ENCODE results near the gene JUN.
"Not testable (repeated sequence)": the region's sequence is repeated elsewhere in the genome, so short reads cannot be mapped to it uniquely, and the experiment has no call there.

JUN gene

DNA sequence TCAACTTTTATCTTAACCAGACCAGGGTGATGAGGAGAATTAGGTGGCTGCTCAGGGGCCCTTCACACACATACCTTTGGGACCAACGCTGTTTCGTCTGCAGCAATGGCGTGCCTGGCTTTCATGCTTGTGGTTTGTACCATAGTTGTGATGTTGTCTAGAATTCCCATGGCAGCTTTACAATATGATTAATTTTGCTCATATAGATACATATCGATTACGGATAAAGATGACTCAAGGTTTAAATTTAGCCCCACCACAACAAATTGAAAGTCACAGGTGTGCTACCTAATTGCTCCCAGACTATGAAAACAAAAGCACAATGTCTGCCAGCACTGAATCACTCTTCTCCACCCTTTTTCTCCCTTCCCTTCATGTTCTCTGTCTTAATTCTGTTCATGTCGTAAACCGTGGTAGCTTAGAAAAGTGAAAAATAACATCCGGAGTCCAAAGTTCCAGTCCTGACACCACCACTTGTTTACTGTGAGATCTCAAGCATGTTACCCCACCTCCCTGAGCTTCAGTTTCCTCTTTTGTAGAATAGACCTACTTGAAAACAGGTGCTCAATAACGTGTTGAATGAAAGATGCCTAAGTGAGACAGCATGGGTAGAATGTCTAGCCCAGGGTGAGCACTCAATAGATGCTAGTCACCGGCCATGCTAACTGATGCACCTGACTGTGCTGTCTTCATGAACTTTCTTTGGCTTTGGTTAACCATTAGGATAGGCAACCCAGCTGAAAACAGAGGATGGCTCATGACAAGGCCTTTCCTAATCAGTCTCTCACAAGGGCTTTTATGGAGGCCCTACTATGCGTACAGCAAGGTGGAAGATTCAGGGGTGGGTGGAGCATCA, 22.1 kb upstream of the JUN start:
- Histone ChIP-seq H3K36me3 (ENCODE audit: insufficient read depth, low read depth, low read length) (no peaks in the 10 kb centered on the region), H3K4me3 (ENCODE audit: low read length) (no peak overlapping the region), H3K27ac (ENCODE audit: low read length) (no peak overlapping the region), H3K9me3 (ENCODE audit: insufficient read depth, low read depth, low read length) (no peaks in the 10 kb centered on the region), H3K9ac (ENCODE audit: low read depth, low read length) (no peak overlapping the region), H3K4me1 (ENCODE audit: insufficient read depth, low read length) (no peaks in the 10 kb centered on the region), H3K27me3 (ENCODE audit: insufficient read depth, low read length) (no peaks in the 10 kb centered on the region)

DNA sequence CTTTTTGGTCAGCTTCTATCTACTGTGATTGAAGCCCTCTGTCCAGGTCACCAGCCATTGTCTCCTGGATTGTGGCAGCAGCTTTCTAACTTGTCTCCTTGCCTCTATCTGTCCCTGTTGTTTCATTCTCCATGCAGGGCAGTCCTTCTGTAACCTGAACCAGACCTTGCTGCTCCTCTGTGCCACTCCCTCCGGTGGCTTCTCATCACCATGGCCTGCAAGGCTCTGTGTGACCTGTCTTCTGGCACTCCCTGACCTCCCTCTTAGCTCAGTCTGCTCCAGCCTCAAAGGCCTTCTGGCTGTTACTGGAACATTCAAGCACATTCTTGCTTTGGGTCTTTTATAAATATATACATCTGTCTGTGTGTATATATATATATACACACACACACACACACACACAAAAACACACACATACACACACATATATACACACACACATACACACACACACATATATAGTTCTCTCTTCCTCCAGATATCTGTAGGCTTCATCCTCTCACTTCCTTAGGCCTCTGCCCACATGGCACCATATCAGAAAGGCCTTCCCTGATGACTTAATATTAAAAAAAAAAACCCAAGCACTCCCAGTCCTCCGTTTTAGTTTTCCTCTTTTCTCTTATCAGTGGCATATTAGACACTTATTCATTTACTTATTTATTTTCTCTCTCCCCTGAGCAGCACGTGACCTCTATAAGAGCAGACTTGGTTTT, 21.2 kb upstream of the JUN start:
- no peaks in the 10 kb centered on the region for H3K36me3 ChIP-seq (ENCODE audit: insufficient read depth, low read depth, low read length)
- H3K4me3 ChIP-seq (ENCODE audit: low read length) = no peak overlapping the region
- no peaks in the 10 kb centered on the region for H3K9me3 ChIP-seq (ENCODE audit: insufficient read depth, low read depth, low read length)
- H3K4me1 ChIP-seq (ENCODE audit: insufficient read depth, low read length) = no peaks in the 10 kb centered on the region
- H3K27me3 ChIP-seq (ENCODE audit: insufficient read depth, low read length) = no peaks in the 10 kb centered on the region
- H3K9ac ChIP-seq (ENCODE audit: low read depth, low read length) = no peak overlapping the region
- H3K27ac ChIP-seq (ENCODE audit: low read length) = no peak overlapping the region

DNA sequence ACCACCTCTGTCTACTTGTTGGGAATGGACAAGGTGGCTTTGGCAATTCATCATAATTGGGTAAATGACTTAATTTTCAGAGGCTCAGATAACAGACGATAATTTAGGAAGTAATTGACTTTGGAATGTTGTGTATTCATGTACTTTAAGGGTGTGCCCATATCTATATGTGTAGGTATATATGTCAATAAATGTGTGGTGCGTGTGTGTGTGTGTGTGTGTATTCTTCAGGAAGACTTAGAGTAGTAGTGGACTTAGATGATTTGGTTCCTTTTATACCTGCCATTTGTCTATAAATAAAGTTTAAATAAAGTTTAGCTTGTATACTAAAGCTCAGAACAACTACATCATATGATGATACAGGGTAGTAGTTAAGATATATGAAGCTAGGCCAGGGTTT, 20.0 kb upstream of the JUN start:
- Histone ChIP-seq H3K4me1 (ENCODE audit: insufficient read depth, low read length) (no peaks in the 10 kb centered on the region), H3K27ac (ENCODE audit: low read length) (no peak overlapping the region), H3K36me3 (ENCODE audit: insufficient read depth, low read depth, low read length) (no peaks in the 10 kb centered on the region), H3K4me3 (ENCODE audit: low read length) (no peak overlapping the region), H3K27me3 (ENCODE audit: insufficient read depth, low read length) (no peaks in the 10 kb centered on the region), H3K9ac (ENCODE audit: low read depth, low read length) (no peak overlapping the region), H3K9me3 (ENCODE audit: insufficient read depth, low read depth, low read length) (no peaks in the 10 kb centered on the region)

DNA sequence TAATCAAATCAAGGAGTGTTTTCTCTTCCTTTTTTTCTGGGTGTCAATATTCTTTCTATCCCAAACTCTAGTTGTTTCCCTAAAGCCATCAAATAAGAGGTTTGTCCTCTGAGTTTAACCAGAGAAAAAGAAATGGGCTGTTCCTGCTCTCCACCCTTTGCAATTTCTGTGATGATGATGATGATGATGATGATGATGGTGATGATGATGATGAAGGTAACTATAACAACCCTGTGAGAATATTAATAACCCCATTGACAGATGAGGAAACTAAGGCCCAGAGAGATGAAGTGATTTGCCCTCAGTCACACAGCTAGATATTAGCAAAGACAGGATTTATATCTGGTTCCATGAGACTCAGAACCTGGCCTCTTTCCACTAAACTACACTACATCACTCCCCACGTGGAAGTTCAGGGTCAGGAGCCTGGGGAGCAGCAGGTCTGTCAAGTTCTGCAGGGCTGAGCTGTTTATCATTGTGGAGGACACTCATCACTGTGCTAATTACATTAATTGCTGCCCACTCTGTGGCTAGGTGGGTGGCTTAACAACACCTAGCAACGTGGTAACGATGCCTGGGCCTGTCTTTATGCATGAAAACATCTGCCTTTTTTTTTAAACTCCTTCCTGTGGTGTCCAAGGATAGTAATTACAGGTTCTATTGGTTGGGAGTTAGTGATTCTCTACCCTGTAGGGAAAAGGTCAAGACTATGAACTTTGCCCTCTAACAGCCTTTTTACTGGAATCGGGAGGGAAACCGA, 19.0 kb upstream of the JUN start:
- H3K27ac ChIP-seq (ENCODE audit: low read length) = no peak overlapping the region
- H3K9ac ChIP-seq (ENCODE audit: low read depth, low read length) = no peak overlapping the region
- H3K9me3 ChIP-seq (ENCODE audit: insufficient read depth, low read depth, low read length) = no peaks in the 10 kb centered on the region
- no peaks in the 10 kb centered on the region for H3K4me1 ChIP-seq (ENCODE audit: insufficient read depth, low read length)
- H3K36me3 ChIP-seq (ENCODE audit: insufficient read depth, low read depth, low read length) = no peaks in the 10 kb centered on the region
- H3K4me3 ChIP-seq (ENCODE audit: low read length) = no peak overlapping the region
- no peaks in the 10 kb centered on the region for H3K27me3 ChIP-seq (ENCODE audit: insufficient read depth, low read length)

DNA sequence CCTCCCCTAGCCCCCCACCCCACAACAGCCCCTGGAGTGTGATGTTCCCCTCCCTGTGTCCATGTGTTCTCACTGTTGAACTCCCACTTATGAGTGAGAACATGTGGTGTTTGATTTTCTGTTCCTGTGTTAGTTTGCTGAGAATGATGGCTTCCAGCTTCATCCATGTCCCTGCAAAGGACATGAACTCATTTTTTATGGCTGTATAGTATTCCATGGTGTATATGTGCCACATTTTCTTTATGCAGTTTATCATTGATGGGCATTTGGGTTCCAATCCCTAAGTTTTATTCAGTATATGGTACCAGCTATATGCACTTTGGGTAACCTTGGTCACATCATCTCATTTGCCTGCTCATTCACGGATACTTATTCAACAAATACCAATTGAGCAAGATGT, 17.4 kb upstream of the JUN start:
- not testable (repeated sequence) for H3K4me3 ChIP-seq (ENCODE audit: low read length); H3K36me3 ChIP-seq (ENCODE audit: insufficient read depth, low read depth, low read length); H3K27ac ChIP-seq (ENCODE audit: low read length); H3K9ac ChIP-seq (ENCODE audit: low read depth, low read length); H3K4me1 ChIP-seq (ENCODE audit: insufficient read depth, low read length); H3K9me3 ChIP-seq (ENCODE audit: insufficient read depth, low read depth, low read length); H3K27me3 ChIP-seq (ENCODE audit: insufficient read depth, low read length)

DNA sequence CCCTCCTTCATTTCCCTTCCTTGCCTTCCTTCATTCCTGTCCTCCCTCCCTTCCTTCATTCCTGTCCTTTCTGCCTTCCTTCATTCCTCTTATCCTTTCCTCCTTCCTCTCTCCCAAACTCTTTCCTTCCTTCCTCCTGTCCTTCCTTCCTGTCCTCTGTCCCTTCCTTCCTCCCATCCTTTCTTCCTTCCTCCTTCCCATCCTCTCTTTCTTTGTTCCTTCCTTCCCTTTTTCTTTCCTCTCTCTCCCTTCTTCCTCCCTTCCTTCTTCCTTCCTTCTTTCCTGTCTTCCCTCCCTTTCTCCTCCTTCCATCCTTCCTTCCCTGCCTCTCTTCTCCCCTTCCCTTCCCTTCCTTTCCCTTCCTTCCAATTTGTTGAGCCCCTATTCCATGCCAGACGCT, 15.8 kb upstream of the JUN start:
- H3K27ac ChIP-seq (ENCODE audit: low read length) = no peak overlapping the region
- H3K9me3 ChIP-seq (ENCODE audit: insufficient read depth, low read depth, low read length) = no peaks in the 10 kb centered on the region
- H3K27me3 ChIP-seq (ENCODE audit: insufficient read depth, low read length) = no peaks in the 10 kb centered on the region
- no peaks in the 10 kb centered on the region for H3K4me1 ChIP-seq (ENCODE audit: insufficient read depth, low read length)
- H3K9ac ChIP-seq (ENCODE audit: low read depth, low read length) = no peak overlapping the region
- H3K36me3 ChIP-seq (ENCODE audit: insufficient read depth, low read depth, low read length) = no peaks in the 10 kb centered on the region
- no peak overlapping the region for H3K4me3 ChIP-seq (ENCODE audit: low read length)

DNA sequence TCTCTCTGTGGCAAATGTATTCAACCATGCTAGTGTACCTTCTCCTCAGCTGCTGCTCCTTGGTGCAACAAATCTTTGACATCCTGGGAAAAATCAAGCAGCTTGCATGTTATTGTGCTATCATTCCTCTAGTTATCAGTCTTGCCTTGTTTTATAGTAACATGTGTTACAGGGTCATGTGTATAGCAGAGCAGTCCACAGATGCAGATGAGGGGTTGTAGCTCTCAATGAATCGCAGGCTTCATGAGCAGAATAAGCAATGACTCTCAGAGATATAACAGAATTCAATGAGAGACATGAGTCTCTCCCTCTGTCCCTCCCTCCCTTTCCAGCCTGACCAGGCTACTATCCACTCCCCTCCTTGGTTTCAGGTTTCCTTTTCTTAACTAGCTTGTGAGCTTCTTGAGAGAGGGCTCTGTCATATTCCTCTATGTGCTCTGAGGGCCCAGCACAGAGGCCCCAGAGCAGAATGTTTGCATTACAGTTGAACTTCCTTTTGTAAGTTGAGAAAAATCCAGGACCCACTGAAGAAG, 15.1 kb upstream of the JUN start:
- no peaks in the 10 kb centered on the region for H3K9me3 ChIP-seq (ENCODE audit: insufficient read depth, low read depth, low read length)
- no peaks in the 10 kb centered on the region for H3K36me3 ChIP-seq (ENCODE audit: insufficient read depth, low read depth, low read length)
- H3K4me1 ChIP-seq (ENCODE audit: insufficient read depth, low read length) = no peaks in the 10 kb centered on the region
- H3K4me3 ChIP-seq (ENCODE audit: low read length) = no peak overlapping the region
- H3K27ac ChIP-seq (ENCODE audit: low read length) = no peak overlapping the region
- H3K9ac ChIP-seq (ENCODE audit: low read depth, low read length) = no peak overlapping the region
- no peaks in the 10 kb centered on the region for H3K27me3 ChIP-seq (ENCODE audit: insufficient read depth, low read length)

DNA sequence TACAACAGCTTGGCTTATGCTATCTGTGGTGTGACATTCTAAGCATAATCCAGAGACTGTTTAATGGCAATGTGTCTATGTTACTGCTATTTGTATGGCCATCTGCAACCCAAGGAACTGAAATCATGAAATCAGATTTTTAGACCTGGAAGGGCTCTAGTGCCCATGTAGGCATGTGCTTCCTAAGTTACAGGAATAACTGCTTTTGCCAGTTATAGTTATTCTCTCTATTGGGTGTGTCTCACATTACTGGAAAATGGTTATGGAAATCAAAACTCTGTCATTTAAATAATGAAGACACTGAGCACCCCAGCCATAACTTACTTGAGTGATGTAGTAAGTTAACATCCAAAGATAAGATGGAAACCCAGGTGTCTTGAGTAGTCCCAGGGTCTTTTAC, 12.6 kb upstream of the JUN start:
- Histone ChIP-seq H3K9ac (ENCODE audit: low read depth, low read length) (no peak overlapping the region), H3K4me3 (ENCODE audit: low read length) (no peak overlapping the region), H3K27ac (ENCODE audit: low read length) (no peak overlapping the region), H3K36me3 (ENCODE audit: insufficient read depth, low read depth, low read length) (no peaks in the 10 kb centered on the region), H3K4me1 (ENCODE audit: insufficient read depth, low read length) (no peaks in the 10 kb centered on the region), H3K27me3 (ENCODE audit: insufficient read depth, low read length) (no peaks in the 10 kb centered on the region), H3K9me3 (ENCODE audit: insufficient read depth, low read depth, low read length) (no peaks in the 10 kb centered on the region)

DNA sequence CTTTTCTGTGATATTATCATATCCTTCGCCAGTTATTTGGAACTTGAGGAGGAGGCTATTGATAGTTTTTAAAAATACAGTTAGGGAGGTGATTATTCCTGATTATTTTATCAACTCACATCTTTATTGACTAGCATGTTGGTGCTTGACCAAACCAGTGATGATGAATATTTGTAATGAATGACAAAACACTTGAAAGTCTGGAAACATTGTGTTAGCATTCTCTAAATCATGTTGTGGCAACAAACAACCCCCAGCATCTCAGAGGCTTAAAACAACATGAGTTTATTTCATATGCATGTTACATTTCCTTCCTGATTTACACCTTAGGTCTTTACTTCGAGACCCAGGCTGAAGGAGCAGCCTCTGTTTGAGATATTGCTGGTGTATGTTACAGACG, 10.7 kb upstream of the JUN start:
- no peaks in the 10 kb centered on the region for H3K36me3 ChIP-seq (ENCODE audit: insufficient read depth, low read depth, low read length)
- H3K4me3 ChIP-seq (ENCODE audit: low read length) = no peak overlapping the region
- H3K27ac ChIP-seq (ENCODE audit: low read length) = no peak overlapping the region
- H3K27me3 ChIP-seq (ENCODE audit: insufficient read depth, low read length) = no peaks in the 10 kb centered on the region
- peaks cover 8% of the 10 kb centered on the region; the same call in 1 of the 2 replicates for H3K4me1 ChIP-seq (ENCODE audit: insufficient read depth, low read length)
- H3K9ac ChIP-seq (ENCODE audit: low read depth, low read length) = no peak overlapping the region
- H3K9me3 ChIP-seq (ENCODE audit: insufficient read depth, low read depth, low read length) = no peaks in the 10 kb centered on the region

DNA sequence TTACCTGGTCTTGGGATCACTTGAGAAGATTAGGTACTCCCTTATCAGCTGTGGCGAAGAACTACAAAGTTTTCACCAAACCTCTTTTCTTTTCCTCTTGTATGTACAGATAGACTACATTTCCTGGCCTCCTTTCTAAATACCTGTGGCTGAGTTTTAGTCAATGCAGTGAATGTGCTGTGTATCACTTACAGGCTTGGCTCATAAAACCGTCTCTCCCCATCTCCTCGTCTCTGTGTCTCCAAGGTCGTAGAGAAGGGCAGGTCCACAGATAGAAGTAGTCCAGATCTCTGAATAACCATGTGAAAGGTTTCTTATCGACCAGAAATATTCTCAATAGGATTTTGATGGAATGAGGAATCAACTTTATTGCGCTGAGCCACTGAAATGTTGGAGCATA, 9.0 kb upstream of the JUN start:
- H3K9ac ChIP-seq (ENCODE audit: low read depth, low read length) = no peak overlapping the region
- no peak overlapping the region for H3K4me3 ChIP-seq (ENCODE audit: low read length)
- peaks cover 8% of the 10 kb centered on the region; the same call in 1 of the 2 replicates for H3K4me1 ChIP-seq (ENCODE audit: insufficient read depth, low read length)
- H3K9me3 ChIP-seq (ENCODE audit: insufficient read depth, low read depth, low read length) = no peaks in the 10 kb centered on the region
- no peaks in the 10 kb centered on the region for H3K36me3 ChIP-seq (ENCODE audit: insufficient read depth, low read depth, low read length)
- H3K27me3 ChIP-seq (ENCODE audit: insufficient read depth, low read length) = no peaks in the 10 kb centered on the region
- no peak overlapping the region for H3K27ac ChIP-seq (ENCODE audit: low read length)

DNA sequence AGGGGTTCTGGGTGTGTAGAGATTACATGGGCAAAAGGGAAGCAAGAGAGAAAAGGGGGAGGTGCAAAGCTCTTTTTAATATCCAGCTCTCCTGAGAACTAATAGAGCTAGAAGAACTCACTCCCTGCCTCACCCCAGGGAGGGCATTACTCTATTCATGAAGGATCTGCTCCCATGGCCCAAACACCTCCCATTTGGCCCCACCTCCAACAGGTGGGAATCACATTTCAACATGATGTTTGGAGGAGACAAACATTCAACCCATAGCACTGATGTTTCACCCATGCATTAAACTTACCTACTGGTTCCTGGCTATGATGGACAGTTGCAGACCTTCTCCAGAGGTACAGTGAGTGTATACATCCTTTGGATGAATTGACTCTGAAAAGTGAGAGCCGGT, 7.3 kb upstream of the JUN start:
- no peak overlapping the region for H3K27ac ChIP-seq (ENCODE audit: low read length)
- no peaks in the 10 kb centered on the region for H3K36me3 ChIP-seq (ENCODE audit: insufficient read depth, low read depth, low read length)
- no peak overlapping the region for H3K4me3 ChIP-seq (ENCODE audit: low read length)
- peaks cover 9% of the 10 kb centered on the region for H3K27me3 ChIP-seq (ENCODE audit: insufficient read depth, low read length)
- peaks cover 8% of the 10 kb centered on the region; the same call in 1 of the 2 replicates for H3K4me1 ChIP-seq (ENCODE audit: insufficient read depth, low read length)
- no peaks in the 10 kb centered on the region for H3K9me3 ChIP-seq (ENCODE audit: insufficient read depth, low read depth, low read length)
- no peak overlapping the region for H3K9ac ChIP-seq (ENCODE audit: low read depth, low read length)
